HCT116 (cell line): ENCODE measurements around the gene CTBP2.

Experiments
- CTCF ChIP-seq, 3 experiments: fragments of 200-600 bp in 1 of 3; sonication (generic) in 1 of 3; IDR thresholded peaks in 2 of 3; conservative IDR thresholded peaks in 1 of 3; 2 replicates each; pipeline ENCODE4 v1.5.1; 2012 to 2017; ENCODE audit warnings: low read depth in 2 of 3, low read length in 2 of 3, antibody characterized with exemption in 1 of 3, borderline replicate concordance in 1 of 3, control low read depth in 1 of 3, mild to moderate bottlenecking in 1 of 3, mixed read lengths in 1 of 3, mixed run types in 1 of 3, moderate library complexity in 1 of 3; ENCODE audit not compliant: insufficient read depth in 1 of 3
- EGR1 ChIP-seq: IDR thresholded peaks from 2 replicates; pipeline ENCODE4 v1.6.1; 2012; ENCODE audit warnings: low read depth
- EZH2 ChIP-seq: fragments of 200-600 bp; sonication (generic); IDR thresholded peaks from 2 replicates; pipeline ENCODE4 v1.6.1; 2017; ENCODE audit warnings: antibody characterized with exemption, mixed run types
- JUND ChIP-seq: IDR thresholded peaks from 2 replicates; pipeline ENCODE4 v1.6.1; 2012
- MAX ChIP-seq: IDR thresholded peaks from 2 replicates; pipeline ENCODE4 v1.6.1; 2012
- POLR2A ChIP-seq: IDR thresholded peaks from 2 replicates; pipeline ENCODE4 v1.7.0; 2011; ENCODE audit warnings: borderline replicate concordance; ENCODE audit not compliant: insufficient read depth, insufficient read length; ENCODE audit errors: extremely low read depth
- POLR2AphosphoS5 ChIP-seq: IDR thresholded peaks from 2 replicates; pipeline ENCODE4 v1.6.1; 2011; ENCODE audit warnings: mild to moderate bottlenecking, low read depth, low read length, moderate library complexity
- RAD21 ChIP-seq: IDR thresholded peaks from 2 replicates; pipeline ENCODE4 v1.6.1; 2012; ENCODE audit warnings: low read depth, mild to moderate bottlenecking
- SIN3A ChIP-seq: IDR thresholded peaks from 2 replicates; pipeline ENCODE4 v1.6.1; 2012; ENCODE audit warnings: low read depth
- SP1 ChIP-seq: IDR thresholded peaks from 2 replicates; pipeline ENCODE4 v1.6.1; 2012; ENCODE audit warnings: low read depth
- TCF7L2 ChIP-seq: IDR thresholded peaks from 2 replicates; pipeline ENCODE4 v1.7.0; 2011; ENCODE audit warnings: borderline replicate concordance, inconsistent platforms; ENCODE audit not compliant: insufficient read depth, insufficient read length; ENCODE audit errors: extremely low read depth
- ZNF274 ChIP-seq: fragments of 200-500 bp; sonication (Bioruptor generic); IDR thresholded peaks from 2 replicates; pipeline ENCODE4 v1.6.1; 2014; ENCODE audit warnings: mild to moderate bottlenecking, low read depth, low read length, inconsistent platforms

- TF ChIP-seq CTCF (IDR thresholded peaks at IDR 0.05 in 2 of 3, conservative IDR thresholded peaks at IDR 0.05 in 1 of 3; ENCODE audit: borderline replicate concordance in 1 of 3, insufficient read depth in 1 of 3, low read depth in 2 of 3, low read length in 2 of 3): no peak
- TF ChIP-seq RAD21: no peak
- no peak for TF ChIP-seq POLR2AphosphoS5
- TF ChIP-seq EZH2: no peak
- no peak for TF ChIP-seq TCF7L2
- TF ChIP-seq POLR2A: no peak
- no peak for TF ChIP-seq EGR1
- no peak for TF ChIP-seq ZNF274
- no peak for TF ChIP-seq JUND
- no peak for TF ChIP-seq SIN3A
- no peak for TF ChIP-seq MAX
- TF ChIP-seq SP1: no peak
Observed at GRCh38 chr10:124944982-124945381, 215.4 kb downstream of the CTBP2 start.
